Right hindlimb (tissue), 1 donor: ENCODE data around the gene PRKCA.
"Not testable (repeated sequence)": the region's sequence is repeated elsewhere in the genome, so short reads cannot be mapped to it uniquely, and the experiment has no call there.

Experiments
- DNase-seq: peaks from one replicate; pipeline ENCODE4 v3.0.0-alpha.2; 2018

The PRKCA gene

GRCh38 chr17:66301864-66302741 lies at the start of gene PRKCA:
Gene PRKCA, plus strand, starts transcription at chr17:66302613.
- peak; percentile 81 for DNase-seq

- DNase-seq, result not testable (repeated sequence)
Measured at GRCh38 chr17:66253458-66253857, 49.0 kb upstream of the PRKCA start.

- DNase-seq, result peak; percentile 23
Measured at GRCh38 chr17:66255112-66255511, 47.3 kb upstream of the PRKCA start.

GRCh38 chr17:66255527-66255971 lies 46.9 kb upstream of the PRKCA start:
- DNase-seq, result no peak

GRCh38 chr17:66260275-66260674 lies 42.1 kb upstream of the PRKCA start:
- no peak for DNase-seq

- no peak for DNase-seq
Measured at GRCh38 chr17:66260688-66261087, 41.7 kb upstream of the PRKCA start.

GRCh38 chr17:66262767-66263166 lies 39.6 kb upstream of the PRKCA start:
- no peak for DNase-seq

- no peak for DNase-seq
Measured at GRCh38 chr17:66264696-66265095, 37.7 kb upstream of the PRKCA start.

- DNase-seq, result no peak
Measured at GRCh38 chr17:66268247-66268927, 34.0 kb upstream of the PRKCA start.

GRCh38 chr17:66270106-66270505 lies 32.3 kb upstream of the PRKCA start:
- no peak for DNase-seq

GRCh38 chr17:66271512-66271911 lies 30.9 kb upstream of the PRKCA start:
- DNase-seq, result no peak

GRCh38 chr17:66272811-66273585 lies 29.4 kb upstream of the PRKCA start:
- DNase-seq, result peak; percentile 44

- no peak for DNase-seq
Measured at GRCh38 chr17:66273586-66273848, 28.9 kb upstream of the PRKCA start.

GRCh38 chr17:66275651-66276050 lies 26.8 kb upstream of the PRKCA start:
- no peak for DNase-seq

- DNase-seq, result peak; percentile 22
Measured at GRCh38 chr17:66276328-66276937, 26.0 kb upstream of the PRKCA start.

- no peak for DNase-seq
Measured at GRCh38 chr17:66277191-66277590, 25.2 kb upstream of the PRKCA start.

GRCh38 chr17:66281661-66282369 lies 20.6 kb upstream of the PRKCA start:
- DNase-seq, result no peak

- no peak for DNase-seq
Measured at GRCh38 chr17:66283296-66283934, 19.0 kb upstream of the PRKCA start.

- no peak for DNase-seq
Measured at GRCh38 chr17:66283971-66284370, 18.4 kb upstream of the PRKCA start.

- no peak for DNase-seq
Measured at GRCh38 chr17:66285149-66285548, 17.3 kb upstream of the PRKCA start.

GRCh38 chr17:66287911-66288310 lies 14.5 kb upstream of the PRKCA start:
- DNase-seq, result no peak
